ENCODE data around the gene DDX41.
A peak's percentile ranks its signal among the peaks of the same experiment; 100 is the strongest.

DDX41 gene

GRCh38 chr5:177478711-177479646 is 37.8 kb downstream of the DDX41 start:
- Mint-ChIP-seq H3K4me3 (no peak overlapping the region), H3K4me1 (peaks cover 70% of the 10 kb centered on the region), H3K36me3 (ENCODE audit: low read depth) (peaks cover 22% of the 10 kb centered on the region), H3K27me3 (ENCODE audit: low read depth, poor library complexity) (no peaks in the 10 kb centered on the region), H3K9me3 (no peaks in the 10 kb centered on the region), H3K27ac (peak overlapping the region; percentile 71)
- DNase-seq = no peak
- TF ChIP-seq CTCF (IDR thresholded peaks at IDR 0.05) = no peak

GRCh38 chr5:177477701-177478477 is 38.9 kb downstream of the DDX41 start:
- peaks cover 65% of the 10 kb centered on the region for H3K4me1 Mint-ChIP-seq
- no peak overlapping the region for H3K4me3 Mint-ChIP-seq
- no peak for TF ChIP-seq CTCF (IDR thresholded peaks at IDR 0.05)
- peaks cover 14% of the 10 kb centered on the region for H3K36me3 Mint-ChIP-seq (ENCODE audit: low read depth)
- peak overlapping the region; percentile 88 for H3K27ac Mint-ChIP-seq
- DNase-seq = no peak
- no peaks in the 10 kb centered on the region for H3K9me3 Mint-ChIP-seq
- no peaks in the 10 kb centered on the region for H3K27me3 Mint-ChIP-seq (ENCODE audit: low read depth, poor library complexity)

GRCh38 chr5:177476531-177477233 is 40.1 kb downstream of the DDX41 start:
- Mint-ChIP-seq H3K4me3 (no peak overlapping the region), H3K9me3 (no peaks in the 10 kb centered on the region), H3K36me3 (ENCODE audit: low read depth) (peaks cover 7% of the 10 kb centered on the region), H3K27me3 (ENCODE audit: low read depth, poor library complexity) (no peaks in the 10 kb centered on the region), H3K27ac (no peak overlapping the region), H3K4me1 (peaks cover 66% of the 10 kb centered on the region)
- no peak for TF ChIP-seq CTCF (IDR thresholded peaks at IDR 0.05)
- no peak for DNase-seq

- H3K36me3 Mint-ChIP-seq (ENCODE audit: low read depth) = peaks cover 7% of the 10 kb centered on the region
- no peaks in the 10 kb centered on the region for H3K27me3 Mint-ChIP-seq (ENCODE audit: low read depth, poor library complexity)
- H3K27ac Mint-ChIP-seq = no peak overlapping the region
- DNase-seq = no peak
- H3K4me1 Mint-ChIP-seq = peaks cover 74% of the 10 kb centered on the region
- no peak for TF ChIP-seq CTCF (IDR thresholded peaks at IDR 0.05)
- no peaks in the 10 kb centered on the region for H3K9me3 Mint-ChIP-seq
- peak overlapping the region; percentile 51 for H3K4me3 Mint-ChIP-seq
Measured at GRCh38 chr5:177475563-177476427, 41.0 kb downstream of the DDX41 start.

- peaks cover 13% of the 10 kb centered on the region for H3K36me3 Mint-ChIP-seq (ENCODE audit: low read depth)
- no peak for DNase-seq
- no peak for TF ChIP-seq CTCF (IDR thresholded peaks at IDR 0.05)
- peak overlapping the region; percentile 80 for H3K4me3 Mint-ChIP-seq
- peaks cover 79% of the 10 kb centered on the region for H3K4me1 Mint-ChIP-seq
- H3K9me3 Mint-ChIP-seq = no peaks in the 10 kb centered on the region
- no peak overlapping the region for H3K27ac Mint-ChIP-seq
- H3K27me3 Mint-ChIP-seq (ENCODE audit: low read depth, poor library complexity) = no peaks in the 10 kb centered on the region
Measured at GRCh38 chr5:177474846-177475562, 41.8 kb downstream of the DDX41 start.
